Skeletal muscle tissue (tissue), 4 donors: ENCODE results near the gene MED28. TPM values are rescaled to one million over a fixed set of nuclear protein-coding genes. Genes with fewer than 3 reads are reported as not detected.

Experiments used
- H3K27ac ChIP-seq: one replicate; pipeline ENCODE4 v1.7.0; 2013; ENCODE audit warnings: mild to moderate bottlenecking, low read depth, low read length, inconsistent platforms
- H3K27me3 ChIP-seq, 3 donors: one replicate each; pipeline ENCODE4 v1.7.0; 2013; ENCODE audit warnings: low read length in 3 of 3; ENCODE audit not compliant: control insufficient read depth in 3 of 3, insufficient read depth in 3 of 3
- H3K36me3 ChIP-seq, 3 donors: one replicate each; pipeline ENCODE4 v1.7.0; 2013; ENCODE audit warnings: low read length in 3 of 3; ENCODE audit not compliant: control insufficient read depth in 3 of 3, insufficient read depth in 3 of 3
- H3K4me1 ChIP-seq, 3 donors: one replicate each; pipeline ENCODE4 v1.7.0; 2013; ENCODE audit warnings: low read length in 3 of 3, mild to moderate bottlenecking in 3 of 3; ENCODE audit not compliant: control insufficient read depth in 3 of 3, insufficient read depth in 3 of 3
- H3K4me3 ChIP-seq, 3 donors: one replicate each; pipeline ENCODE4 v1.7.0; 2013; ENCODE audit warnings: low read length in 3 of 3
- H3K9ac ChIP-seq, 3 donors: one replicate each; pipeline ENCODE4 v1.7.0; 2013; ENCODE audit warnings: low read length in 3 of 3, mild to moderate bottlenecking in 3 of 3, moderate library complexity in 2 of 3, low read depth in 1 of 3
- H3K9me3 ChIP-seq, 3 donors: one replicate each; pipeline ENCODE4 v1.7.0; 2013; ENCODE audit warnings: low read length in 3 of 3; ENCODE audit not compliant: control insufficient read depth in 3 of 3
- total RNA-seq: library from RNA; depleted of rRNA; stranded (reverse); fragments of >200 nt; gene quantifications from one replicate; pipeline ENCODE4 v1.2.3, GENCODE V29; 2014
- donor health status: Osteomylitis.

Gene MED28
- total RNA-seq, 1 donor from 2014 or later = 13.0 TPM

DNA sequence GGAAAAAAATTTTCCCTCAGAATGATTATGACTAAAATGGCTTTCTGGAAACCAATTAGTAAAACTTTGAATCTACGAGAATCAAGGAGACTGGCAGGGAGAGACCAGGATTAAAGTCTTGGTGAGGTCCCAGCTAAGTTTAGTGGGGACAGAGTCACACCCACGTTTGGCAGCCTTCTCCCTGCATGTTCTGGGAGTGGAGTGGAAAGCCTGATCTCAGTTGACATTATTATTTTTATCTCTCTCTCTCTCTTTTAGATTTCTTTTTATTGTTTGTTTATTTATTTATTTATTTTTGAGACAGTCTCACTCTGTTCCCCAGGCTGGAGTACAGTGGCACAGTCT, 67.8 kb downstream of the MED28 start:
- Histone ChIP-seq H3K27me3 (no peaks in the 10 kb centered on the region), H3K27ac (peak overlapping the region; percentile 63), H3K36me3 (no peaks in the 10 kb centered on the region), H3K9ac (no peak overlapping the region), H3K4me3 (no peak overlapping the region), H3K9me3 (no peaks in the 10 kb centered on the region), H3K4me1 (peaks cover 6 to 20% (median 9%) of the 10 kb centered on the region in 3 donors)

Other genes with a start within 250 kb of the MED28 start
- 54.8 TPM for gene QDPR, start 102.6 kb upstream of the MED28 start, total RNA-seq
- not detected for gene CLRN2, start 99.5 kb upstream of the MED28 start, total RNA-seq
- gene LAP3, start 37.4 kb upstream of the MED28 start, total RNA-seq = 76.7 TPM
- gene FAM184B, start 167.0 kb downstream of the MED28 start, total RNA-seq = 4.2 TPM
- 23.0 TPM for gene DCAF16, start 196.1 kb downstream of the MED28 start, total RNA-seq
- gene NCAPG, start 196.3 kb downstream of the MED28 start, total RNA-seq = 8.4 TPM